ENCODE data around the gene TBC1D22B.
"Not testable (repeated sequence)": the region's sequence is repeated elsewhere in the genome, so short reads cannot be mapped to it uniquely, and the experiment has no call there.

The TBC1D22B gene

GRCh38 chr6:37338745-37339255 lies 81.2 kb downstream of the TBC1D22B start:
- H3K36me3 Mint-ChIP-seq (ENCODE audit: insufficient read depth), result peaks cover 3% of the 10 kb centered on the region
- H3K27me3 Mint-ChIP-seq, result peaks cover 16 to 23% of the 10 kb centered on the region in 2 donors
- no peak overlapping the region for H3K4me3 Mint-ChIP-seq
- H3K4me1 Mint-ChIP-seq (ENCODE audit: low read depth in 2 of 2), result no peaks in the 10 kb centered on the region
- ATAC-seq (replicated peaks) (no peak), DNase-seq (no peak)
- no peaks in the 10 kb centered on the region for H3K9me3 Mint-ChIP-seq
- H3K27ac Mint-ChIP-seq, result no peak overlapping the region

DNA sequence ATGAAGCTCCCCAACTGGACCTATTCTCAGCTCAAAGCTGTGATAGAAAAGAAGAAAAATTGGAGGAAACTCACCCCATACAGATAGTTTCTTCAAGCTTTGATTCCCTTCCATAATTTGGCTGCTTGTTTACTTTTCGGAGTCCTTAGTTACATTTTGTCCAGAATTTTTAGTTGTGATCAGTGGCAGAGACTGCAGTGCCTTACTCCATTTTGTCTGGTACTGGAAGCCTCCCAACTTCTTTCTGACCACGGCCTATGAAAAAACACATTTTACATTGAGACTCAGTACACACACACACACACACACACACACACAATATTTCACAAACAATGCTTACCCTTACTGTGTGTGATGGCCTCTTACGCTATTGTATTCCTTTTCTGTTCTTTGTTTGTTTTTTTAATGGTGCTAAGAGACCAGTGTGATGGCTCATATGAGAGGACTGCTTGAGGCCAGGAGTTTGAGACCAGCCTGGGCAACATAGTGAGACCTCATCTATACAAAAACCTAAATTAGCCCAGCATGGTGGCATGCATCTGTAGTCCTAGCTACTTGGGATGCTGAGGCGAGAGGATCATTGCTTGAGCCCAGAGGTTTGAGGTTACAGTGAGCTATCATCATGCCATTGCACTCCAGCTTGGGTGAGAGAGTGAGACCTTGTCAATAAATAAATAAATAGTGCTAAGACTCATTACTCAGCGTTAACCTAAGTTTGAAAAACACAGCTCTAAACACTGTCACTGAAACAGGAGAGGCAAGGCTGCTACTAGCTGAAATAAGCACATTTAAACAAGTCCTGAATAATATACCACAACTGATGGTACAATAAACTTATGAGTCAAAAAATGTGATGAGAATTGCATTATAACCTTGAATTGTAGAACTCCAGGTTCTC lies 82.4 kb downstream of the TBC1D22B start:
- H3K9me3 Mint-ChIP-seq, result no peaks in the 10 kb centered on the region
- no peak overlapping the region for H3K27ac Mint-ChIP-seq
- no peak overlapping the region for H3K4me3 Mint-ChIP-seq
- no peak for DNase-seq
- peaks cover 26 to 34% of the 10 kb centered on the region in 2 donors for H3K27me3 Mint-ChIP-seq
- no peak for ATAC-seq (replicated peaks)
- H3K36me3 Mint-ChIP-seq (ENCODE audit: insufficient read depth), result no peaks in the 10 kb centered on the region
- H3K4me1 Mint-ChIP-seq (ENCODE audit: low read depth in 2 of 2), result no peaks in the 10 kb centered on the region

- H3K9me3 Mint-ChIP-seq, result no peaks in the 10 kb centered on the region
- no peak for DNase-seq
- peaks cover 26 to 34% of the 10 kb centered on the region in 2 donors for H3K27me3 Mint-ChIP-seq
- no peaks in the 10 kb centered on the region for H3K36me3 Mint-ChIP-seq (ENCODE audit: insufficient read depth)
- no peak for ATAC-seq (replicated peaks)
- no peak overlapping the region for H3K27ac Mint-ChIP-seq
- no peaks in the 10 kb centered on the region for H3K4me1 Mint-ChIP-seq (ENCODE audit: low read depth in 2 of 2)
- no peak overlapping the region for H3K4me3 Mint-ChIP-seq
These were observed 83.0 kb downstream of the TBC1D22B start for GRCh38 chr6:37340639-37340943.

- no peak overlapping the region for H3K27ac Mint-ChIP-seq
- H3K4me1 Mint-ChIP-seq (ENCODE audit: low read depth in 2 of 2), result no peaks in the 10 kb centered on the region
- H3K36me3 Mint-ChIP-seq (ENCODE audit: insufficient read depth), result no peaks in the 10 kb centered on the region
- no peaks in the 10 kb centered on the region for H3K9me3 Mint-ChIP-seq
- no peak overlapping the region for H3K4me3 Mint-ChIP-seq
- DNase-seq, result no peak
- peaks cover 43 to 45% of the 10 kb centered on the region in 2 donors for H3K27me3 Mint-ChIP-seq
- ATAC-seq (replicated peaks), result no peak
These were observed 85.7 kb downstream of the TBC1D22B start for GRCh38 chr6:37343248-37343647.

- Mint-ChIP-seq H3K9me3 (no peaks in the 10 kb centered on the region), H3K27ac (no peak overlapping the region), H3K4me3 (no peak overlapping the region), H3K4me1 (ENCODE audit: low read depth in 2 of 2) (no peaks in the 10 kb centered on the region), H3K36me3 (ENCODE audit: insufficient read depth) (no peaks in the 10 kb centered on the region), H3K27me3 (peaks cover 46 to 49% of the 10 kb centered on the region in 2 donors)
- DNase-seq (no peak), ATAC-seq (replicated peaks) (no peak)
These were observed 86.7 kb downstream of the TBC1D22B start for GRCh38 chr6:37344308-37344707.

GRCh38 chr6:37345804-37346203 lies 88.2 kb downstream of the TBC1D22B start:
- not testable (repeated sequence) for H3K4me1 Mint-ChIP-seq (ENCODE audit: low read depth in 2 of 2); H3K36me3 Mint-ChIP-seq (ENCODE audit: insufficient read depth); H3K4me3 Mint-ChIP-seq; H3K9me3 Mint-ChIP-seq; ATAC-seq (replicated peaks); DNase-seq; H3K27ac Mint-ChIP-seq
- peaks cover 46 to 49% of the 10 kb centered on the region in 2 donors for H3K27me3 Mint-ChIP-seq

DNA sequence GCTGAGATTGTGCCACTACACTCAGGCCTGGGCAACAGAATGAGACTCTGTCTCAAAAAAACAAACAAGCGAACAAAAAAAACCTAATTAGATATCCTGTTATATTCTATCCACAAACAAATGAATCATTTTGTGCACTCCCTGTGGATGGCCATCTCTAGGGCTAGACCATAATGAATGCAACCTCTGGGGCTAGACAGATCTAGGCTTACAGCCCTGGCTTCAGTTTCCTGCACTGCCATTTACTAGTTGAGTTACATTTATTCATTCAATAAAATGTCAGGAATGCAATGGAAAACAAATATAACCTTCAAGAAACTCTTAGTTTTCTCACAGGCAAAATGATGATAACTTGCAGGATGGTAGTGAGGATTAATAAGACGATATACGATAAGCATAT lies 89.6 kb downstream of the TBC1D22B start:
- Mint-ChIP-seq H3K9me3 (no peaks in the 10 kb centered on the region), H3K36me3 (ENCODE audit: insufficient read depth) (peaks cover 2% of the 10 kb centered on the region), H3K27ac (no peak overlapping the region), H3K4me1 (ENCODE audit: low read depth in 2 of 2) (no peaks in the 10 kb centered on the region), H3K27me3 (peaks cover 39 to 49% of the 10 kb centered on the region in 2 donors), H3K4me3 (no peak overlapping the region)
- ATAC-seq (replicated peaks), result no peak
- DNase-seq, result no peak

GRCh38 chr6:37347670-37348111 lies 90.1 kb downstream of the TBC1D22B start:
- Mint-ChIP-seq H3K27ac (no peak overlapping the region), H3K36me3 (ENCODE audit: insufficient read depth) (peaks cover 4% of the 10 kb centered on the region), H3K4me3 (no peak overlapping the region), H3K27me3 (peaks cover 34 to 44% of the 10 kb centered on the region in 2 donors), H3K9me3 (no peaks in the 10 kb centered on the region), H3K4me1 (ENCODE audit: low read depth in 2 of 2) (no peaks in the 10 kb centered on the region)
- ATAC-seq (replicated peaks) (no peak), DNase-seq (no peak)

GRCh38 chr6:37351027-37351426 lies 93.5 kb downstream of the TBC1D22B start:
- Mint-ChIP-seq H3K36me3 (ENCODE audit: insufficient read depth) (peaks cover 10% of the 10 kb centered on the region), H3K27me3 (peaks cover 12 to 19% of the 10 kb centered on the region in 2 donors), H3K4me3 (no peak overlapping the region), H3K4me1 (ENCODE audit: low read depth in 2 of 2) (peaks cover 16 to 25% of the 10 kb centered on the region in 2 donors), H3K9me3 (no peaks in the 10 kb centered on the region), H3K27ac (no peak overlapping the region)
- no peak for ATAC-seq (replicated peaks)
- DNase-seq, result no peak

GRCh38 chr6:37352384-37352783 lies 94.8 kb downstream of the TBC1D22B start:
- ATAC-seq (replicated peaks) (no peak), DNase-seq (no peak)
- H3K36me3 Mint-ChIP-seq (ENCODE audit: insufficient read depth), result peaks cover 10% of the 10 kb centered on the region
- peak overlapping the region in 1 of 2 donors; percentile 47 for H3K27ac Mint-ChIP-seq
- no peaks in the 10 kb centered on the region for H3K9me3 Mint-ChIP-seq
- H3K4me3 Mint-ChIP-seq, result peak overlapping the region; percentile 55 to 62
- peaks cover 10 to 11% of the 10 kb centered on the region in 2 donors for H3K27me3 Mint-ChIP-seq
- H3K4me1 Mint-ChIP-seq (ENCODE audit: low read depth in 2 of 2), result peaks cover 22 to 35% of the 10 kb centered on the region in 2 donors

DNA sequence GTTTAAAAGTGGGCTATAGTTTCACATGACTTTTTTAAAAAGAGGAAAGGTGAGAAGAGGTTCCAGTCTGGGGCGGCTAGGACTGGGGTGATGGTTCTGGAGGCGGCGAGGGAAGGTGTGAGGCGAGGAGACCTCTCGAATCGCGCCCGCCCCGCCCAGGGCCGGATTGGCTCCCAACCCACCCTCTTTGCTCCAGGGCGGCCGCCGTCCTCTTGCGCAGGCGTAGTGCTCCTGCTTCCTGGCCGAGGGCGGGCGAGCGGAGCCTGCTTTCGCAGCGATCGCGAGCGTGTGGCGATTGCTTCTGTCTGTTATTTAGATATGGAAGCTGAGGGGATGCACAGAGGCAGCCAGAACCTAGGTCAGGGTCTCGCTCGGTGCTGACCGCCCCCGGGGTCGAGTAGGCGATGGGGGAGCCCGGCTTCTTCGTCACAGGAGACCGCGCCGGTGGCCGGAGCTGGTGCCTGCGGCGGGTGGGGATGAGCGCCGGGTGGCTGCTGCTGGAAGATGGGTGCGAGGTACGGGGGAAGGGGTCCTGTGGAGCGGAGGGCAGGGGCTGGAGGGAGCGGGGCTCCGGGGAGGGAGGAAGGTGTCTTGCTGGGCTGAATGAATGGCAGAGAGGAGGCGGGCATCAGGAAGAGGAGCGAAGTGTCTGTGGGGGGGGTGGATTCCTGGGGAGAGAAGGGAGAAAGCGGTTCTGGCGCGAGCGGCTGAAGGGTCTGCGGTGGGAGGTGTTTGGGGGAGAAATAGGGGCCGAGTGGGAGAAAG lies 96.4 kb downstream of the TBC1D22B start, which contains the start of gene RNF8:
Gene RNF8 (plus strand): TSS at position 223 of the 765 bp plus-strand sequence. CDS start 182 bp downstream, at position 405.
- Mint-ChIP-seq H3K27ac (peak within 1 kb of the TSS; percentile 93 to 98), H3K9me3 (no peaks in the 10 kb centered on the region), H3K27me3 (no peaks in the 10 kb centered on the region), H3K36me3 (ENCODE audit: insufficient read depth) (peaks cover 15% of the 10 kb centered on the region), H3K4me3 (peak within 1 kb of the TSS; percentile 98 to 99), H3K4me1 (ENCODE audit: low read depth in 2 of 2) (peaks cover 22 to 45% of the 10 kb centered on the region in 2 donors)
- ATAC-seq (replicated peaks) (peak; percentile 96), DNase-seq (peak; percentile 82 to 84 (median 83))

DNA sequence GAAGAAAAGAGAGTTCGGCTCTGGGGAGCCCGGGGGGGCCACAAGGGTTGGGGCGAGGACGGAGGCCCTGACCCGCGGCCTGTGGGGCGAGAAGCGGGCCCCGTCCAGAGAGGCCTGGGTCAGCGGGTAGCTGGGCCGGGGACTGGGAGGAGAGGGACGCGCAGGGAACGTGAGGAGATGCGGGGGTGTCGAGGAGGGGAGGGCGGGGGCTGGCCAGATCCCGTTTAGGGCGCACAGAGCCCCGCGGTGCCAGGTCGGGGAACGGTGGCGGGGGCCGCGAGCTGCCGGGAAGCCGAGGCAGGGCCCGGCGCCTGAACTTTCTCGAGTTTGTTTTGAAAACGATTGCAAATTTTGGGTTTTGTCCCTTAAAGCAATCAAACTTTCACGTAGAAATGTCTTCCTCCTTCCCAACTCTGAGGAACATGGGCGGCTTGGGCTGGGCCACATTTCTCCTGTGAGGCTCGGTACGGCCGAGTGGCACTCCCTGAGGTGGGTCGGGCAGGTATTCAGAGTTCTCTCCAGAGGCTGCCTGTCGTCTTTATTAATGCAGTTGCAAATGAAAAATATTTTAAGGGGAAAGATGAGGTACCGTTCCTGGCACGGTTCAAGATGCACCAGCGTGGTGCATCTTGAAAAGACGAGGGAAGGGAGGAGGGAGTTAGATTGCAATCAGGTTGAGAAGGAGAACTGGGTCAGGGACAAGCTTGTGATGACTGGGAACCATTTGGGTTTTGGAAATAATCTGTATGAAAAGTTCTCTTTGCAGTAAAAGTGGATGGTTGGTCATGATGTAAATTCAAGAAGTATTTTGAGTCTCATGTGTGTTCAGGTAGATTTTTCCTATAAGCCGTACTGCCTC lies 97.2 kb downstream of the TBC1D22B start:
- DNase-seq, result no peak
- Mint-ChIP-seq H3K27me3 (no peaks in the 10 kb centered on the region), H3K4me1 (ENCODE audit: low read depth in 2 of 2) (peaks cover 22 to 45% of the 10 kb centered on the region in 2 donors), H3K9me3 (no peaks in the 10 kb centered on the region), H3K36me3 (ENCODE audit: insufficient read depth) (peaks cover 16% of the 10 kb centered on the region), H3K27ac (peak overlapping the region; percentile 93 to 98), H3K4me3 (peak overlapping the region; percentile 98 to 99)
- ATAC-seq (replicated peaks), result no peak

- peaks cover 13% of the 10 kb centered on the region for H3K36me3 Mint-ChIP-seq (ENCODE audit: insufficient read depth)
- H3K4me1 Mint-ChIP-seq (ENCODE audit: low read depth in 2 of 2), result peaks cover 22 to 45% of the 10 kb centered on the region in 2 donors
- DNase-seq (no peak), ATAC-seq (replicated peaks) (no peak)
- H3K27me3 Mint-ChIP-seq, result no peaks in the 10 kb centered on the region
- H3K4me3 Mint-ChIP-seq, result no peak overlapping the region
- no peak overlapping the region for H3K27ac Mint-ChIP-seq
- H3K9me3 Mint-ChIP-seq, result no peaks in the 10 kb centered on the region
These were observed 99.7 kb downstream of the TBC1D22B start for GRCh38 chr6:37357288-37357687.
